ENCODE results near the gene HOXC13. TPM values are rescaled to one million over a fixed set of nuclear protein-coding genes. Genes with fewer than 3 reads are reported as not detected.

Gene HOXC13
- total and polyA plus RNA-seq, 4 donors: not detected

DNA sequence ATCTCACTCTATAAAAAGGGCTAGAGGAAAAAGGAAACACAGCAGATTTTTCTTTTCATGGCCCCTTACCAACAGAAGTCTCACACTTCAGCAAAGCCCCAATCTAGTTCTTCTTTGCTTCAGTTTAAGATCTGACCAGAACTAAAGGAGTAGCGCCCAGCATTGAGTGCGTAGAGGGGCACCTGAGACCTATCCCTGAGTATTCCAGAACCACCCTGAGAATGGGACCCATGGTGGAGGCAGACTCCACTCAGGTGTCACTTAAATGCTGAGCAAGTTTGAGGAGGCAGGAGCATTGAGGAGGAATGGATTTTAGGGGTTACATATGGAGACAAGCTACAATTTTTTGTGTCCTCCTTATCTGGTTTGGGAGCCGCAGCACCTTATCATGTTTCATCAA lies 32.5 kb downstream of the HOXC13 start:
- H3K36me3 ChIP-seq (ENCODE audit: control insufficient read depth in 4 of 4, insufficient read depth in 4 of 4, low read length in 4 of 4): no peaks in the 10 kb centered on the region
- peaks cover 0 to 16% (median 5%) of the 10 kb centered on the region in 5 donors for H3K4me1 ChIP-seq (ENCODE audit: control insufficient read depth in 5 of 5, insufficient read depth in 5 of 5, low read length in 5 of 5)
- H3K4me3 ChIP-seq: no peak overlapping the region
- WGBS, 2 donors: 61 to 76% methylated on average over 3 of the region's 3 CpGs
- H3K27ac ChIP-seq (ENCODE audit: low read depth in 1 of 2, low read length in 1 of 2): no peak overlapping the region
- no peak overlapping the region for H3K9ac ChIP-seq (ENCODE audit: insufficient read depth in 1 of 2, low read length in 2 of 2)
- TF ChIP-seq, protein P1, sequence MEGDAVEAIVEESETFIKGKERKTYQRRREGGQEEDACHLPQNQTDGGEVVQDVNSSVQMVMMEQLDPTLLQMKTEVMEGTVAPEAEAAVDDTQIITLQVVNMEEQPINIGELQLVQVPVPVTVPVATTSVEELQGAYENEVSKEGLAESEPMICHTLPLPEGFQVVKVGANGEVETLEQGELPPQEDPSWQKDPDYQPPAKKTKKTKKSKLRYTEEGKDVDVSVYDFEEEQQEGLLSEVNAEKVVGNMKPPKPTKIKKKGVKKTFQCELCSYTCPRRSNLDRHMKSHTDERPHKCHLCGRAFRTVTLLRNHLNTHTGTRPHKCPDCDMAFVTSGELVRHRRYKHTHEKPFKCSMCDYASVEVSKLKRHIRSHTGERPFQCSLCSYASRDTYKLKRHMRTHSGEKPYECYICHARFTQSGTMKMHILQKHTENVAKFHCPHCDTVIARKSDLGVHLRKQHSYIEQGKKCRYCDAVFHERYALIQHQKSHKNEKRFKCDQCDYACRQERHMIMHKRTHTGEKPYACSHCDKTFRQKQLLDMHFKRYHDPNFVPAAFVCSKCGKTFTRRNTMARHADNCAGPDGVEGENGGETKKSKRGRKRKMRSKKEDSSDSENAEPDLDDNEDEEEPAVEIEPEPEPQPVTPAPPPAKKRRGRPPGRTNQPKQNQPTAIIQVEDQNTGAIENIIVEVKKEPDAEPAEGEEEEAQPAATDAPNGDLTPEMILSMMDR (IDR thresholded peaks at IDR 0.05; ENCODE audit: control extremely low read depth, extremely low read depth): no peak
- DNase-seq (no peak), ATAC-seq (ENCODE audit: insufficient read depth, low FRiP score) (no peak)
- H3K27me3 ChIP-seq (ENCODE audit: control insufficient read depth in 3 of 3, insufficient read depth in 3 of 3, low read length in 2 of 3): peaks cover 35 to 98% (median 87%) of the 10 kb centered on the region in 3 donors
- H3K9me3 ChIP-seq (ENCODE audit: control insufficient read depth in 4 of 4, insufficient read depth in 3 of 4, low read length in 3 of 4): peaks cover 0 to 15% (median 0%) of the 10 kb centered on the region in 4 donors

DNA sequence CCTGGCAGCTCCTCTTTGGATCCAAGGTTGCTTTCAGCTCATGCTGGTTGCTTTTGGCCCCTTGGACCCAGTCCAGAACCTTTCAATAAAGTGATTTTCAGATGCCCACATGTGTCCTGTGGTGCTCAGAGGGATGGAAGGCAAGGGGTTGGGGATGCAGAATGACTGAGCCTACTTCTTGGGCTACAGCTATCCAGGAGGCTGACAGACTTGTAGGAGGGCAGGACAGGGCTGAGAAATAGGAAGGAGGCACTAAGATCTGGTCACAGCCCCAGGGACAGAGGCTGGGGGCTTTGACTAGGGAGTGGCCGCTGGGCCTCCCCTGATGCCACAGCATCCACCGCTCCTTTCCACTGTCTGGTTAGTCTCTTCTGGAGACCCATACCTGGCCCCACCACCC lies 33.1 kb downstream of the HOXC13 start:
- H3K9me3 ChIP-seq (ENCODE audit: control insufficient read depth in 4 of 4, insufficient read depth in 3 of 4, low read length in 3 of 4): peaks cover 0 to 16% (median 0%) of the 10 kb centered on the region in 4 donors
- no peak for DNase-seq
- peaks cover 0 to 16% (median 2%) of the 10 kb centered on the region in 5 donors for H3K4me1 ChIP-seq (ENCODE audit: control insufficient read depth in 5 of 5, insufficient read depth in 5 of 5, low read length in 5 of 5)
- TF ChIP-seq, protein P1 (IDR thresholded peaks at IDR 0.05; ENCODE audit: control extremely low read depth, extremely low read depth): no peak
- H3K36me3 ChIP-seq (ENCODE audit: control insufficient read depth in 4 of 4, insufficient read depth in 4 of 4, low read length in 4 of 4): no peaks in the 10 kb centered on the region
- peaks cover 35 to 98% (median 87%) of the 10 kb centered on the region in 3 donors for H3K27me3 ChIP-seq (ENCODE audit: control insufficient read depth in 3 of 3, insufficient read depth in 3 of 3, low read length in 2 of 3)
- H3K27ac ChIP-seq (ENCODE audit: low read depth in 1 of 2, low read length in 1 of 2): no peak overlapping the region
- no peak for ATAC-seq (ENCODE audit: insufficient read depth, low FRiP score)
- 26 to 33% methylated on average over 2 of the region's 2 CpGs for WGBS, 2 donors
- H3K9ac ChIP-seq (ENCODE audit: insufficient read depth in 1 of 2, low read length in 2 of 2): no peak overlapping the region
- H3K4me3 ChIP-seq: no peak overlapping the region

- 22 to 27% methylated on average over 9 of the region's 9 CpGs for WGBS, 2 donors
- Histone ChIP-seq H3K4me3 (no peak overlapping the region), H3K27me3 (ENCODE audit: control insufficient read depth in 3 of 3, insufficient read depth in 3 of 3, low read length in 2 of 3) (peaks cover 39 to 98% (median 87%) of the 10 kb centered on the region in 3 donors), H3K4me1 (ENCODE audit: control insufficient read depth in 5 of 5, insufficient read depth in 5 of 5, low read length in 5 of 5) (peaks cover 0 to 16% (median 4%) of the 10 kb centered on the region in 5 donors), H3K36me3 (ENCODE audit: control insufficient read depth in 4 of 4, insufficient read depth in 4 of 4, low read length in 4 of 4) (no peaks in the 10 kb centered on the region), H3K9ac (ENCODE audit: insufficient read depth in 1 of 2, low read length in 2 of 2) (no peak overlapping the region), H3K27ac (ENCODE audit: low read depth in 1 of 2, low read length in 1 of 2) (no peak overlapping the region), H3K9me3 (ENCODE audit: control insufficient read depth in 4 of 4, insufficient read depth in 3 of 4, low read length in 3 of 4) (peaks cover 0 to 16% (median 0%) of the 10 kb centered on the region in 4 donors)
- no peak for ATAC-seq (ENCODE audit: insufficient read depth, low FRiP score)
- no peak for DNase-seq
- TF ChIP-seq, protein P1 (IDR thresholded peaks at IDR 0.05; ENCODE audit: control extremely low read depth, extremely low read depth): no peak
Measured at GRCh38 chr12:53972152-53972702, 33.6 kb downstream of the HOXC13 start.
